GM12878 (cell line): ENCODE data around the gene SLC3A2. TPM values are rescaled to one million over a fixed set of nuclear protein-coding genes. Genes with fewer than 3 reads are reported as not detected.

Source experiments
- ATAC-seq: fragments of 200-7000 bp; cut with Tn5 transposase; 3 replicates; pipeline ENCODE4 v1.9.1; 2020; ENCODE audit warnings: mild to moderate bottlenecking, moderate library complexity
- BruUV-seq: library from RNA; stranded (reverse); fragments of 400-500 nt; replicated peaks from 2 replicates; lab custom pipeline; 2021; lab: Mats Ljungman, UMichigan
- CTCF ChIA-PET: fragments of 300-600 bp; sonication (Branson Sonifier 250); formaldehyde crosslinking; extraction: SDS; loops from one replicate; lab custom pipeline; 2021; ENCODE audit warnings: inconsistent platforms; lab: Yijun Ruan, JAX
- POLR2A ChIA-PET: fragments of 350-600 bp; formaldehyde crosslinking; extraction: SDS; loops from one replicate; lab custom pipeline; 2021; ENCODE audit warnings: inconsistent platforms; lab: Charles Lee
- RAD21 ChIA-PET: fragments of 300-600 bp; sonication (Branson Sonifier 250); formaldehyde crosslinking; loops from one replicate; lab custom pipeline; 2023; ENCODE audit warnings: antibody characterized with exemption; ENCODE audit not compliant: unreplicated experiment; lab: Charles Lee
- SMC1A ChIA-PET: fragments of 300-600 bp; sonication (Branson Sonifier 250); formaldehyde crosslinking; loops from one replicate; lab custom pipeline; 2023; ENCODE audit not compliant: unreplicated experiment, uncharacterized antibody; lab: Charles Lee
- DNase-seq: peaks from one replicate; pipeline ENCODE4 v3.0.0-alpha.2; 2011; ENCODE audit warnings: low read depth, low spot score
- FAIRE-seq: peaks from 3 replicates; lab custom pipeline; 2011; peaks lifted over from hg19 to GRCh38; lab: Jason Lieb, UNC
- H2AFZ ChIP-seq: 2 replicates; pipeline ENCODE4 v1.6.0; 2011; ENCODE audit warnings: low read depth, low read length, control low read depth; ENCODE audit not compliant: control insufficient read depth
- H3K27ac ChIP-seq: 2 replicates; pipeline ENCODE4 v1.5.1; 2011; ENCODE audit warnings: control low read depth; ENCODE audit not compliant: control insufficient read depth, insufficient read depth
- H3K27me3 ChIP-seq, 2 experiments: replicated peaks in 1 of 2; 2 replicates each; pipeline versions ENCODE4 v1.6.0 to v1.6.1; 2011; ENCODE audit warnings: low read length in 1 of 2; ENCODE audit not compliant: control insufficient read depth in 2 of 2, insufficient read depth in 2 of 2
- H3K36me3 ChIP-seq, 2 experiments: 2 replicates each; pipeline ENCODE4 v1.5.1; 2011; ENCODE audit warnings: low read length in 1 of 2; ENCODE audit not compliant: control insufficient read depth in 2 of 2, insufficient read depth in 2 of 2
- H3K4me1 ChIP-seq: 2 replicates; pipeline ENCODE4 v1.6.1; 2011; ENCODE audit warnings: mild to moderate bottlenecking, low read length, moderate library complexity, mixed read lengths; ENCODE audit not compliant: control insufficient read depth, insufficient read depth
- H3K4me2 ChIP-seq: 2 replicates; pipeline ENCODE4 v1.6.0; 2011; ENCODE audit warnings: control low read depth; ENCODE audit not compliant: control insufficient read depth, insufficient read depth
- H3K4me3 ChIP-seq: fragments of 200-600 bp; sonication (generic); 2 replicates; pipeline ENCODE4 v1.5.1; 2016
- H3K79me2 ChIP-seq: 2 replicates; pipeline ENCODE4 v1.6.0; 2011; ENCODE audit warnings: low read length; ENCODE audit not compliant: control insufficient read depth, insufficient read depth
- H3K9ac ChIP-seq: 2 replicates; pipeline ENCODE4 v1.8.0; 2011; ENCODE audit warnings: low read length, control low read depth, mixed read lengths; ENCODE audit not compliant: control insufficient read depth, insufficient read depth
- H3K9me3 ChIP-seq: replicated peaks from 3 replicates; pipeline ENCODE4 v1.5.1; 2011; ENCODE audit warnings: mild to moderate bottlenecking, low read length; ENCODE audit not compliant: control insufficient read depth, insufficient read depth
- H4K20me1 ChIP-seq: 2 replicates; pipeline ENCODE4 v1.6.0; 2011; ENCODE audit not compliant: control insufficient read depth, insufficient read depth
- BRCA1 ChIP-seq: IDR thresholded peaks from 2 replicates; pipeline ENCODE4 v1.6.1; 2011; ENCODE audit warnings: low read depth, low read length, improper control_type of control experiment
- IRF3 ChIP-seq: fragments of 450-650 bp; IDR thresholded peaks from 2 replicates; pipeline ENCODE4 v1.6.1; 2014; ENCODE audit warnings: mild to moderate bottlenecking
- KDM1A ChIP-seq: fragments of 200-600 bp; sonication (generic); IDR thresholded peaks from 2 replicates; pipeline ENCODE4 v1.6.1; 2016; ENCODE audit warnings: borderline replicate concordance
- LARP7 ChIP-seq: fragments of 450-650 bp; IDR thresholded peaks from 2 replicates; pipeline ENCODE4 v1.6.1; 2017; ENCODE audit warnings: mild to moderate bottlenecking
- MYC ChIP-seq: IDR thresholded peaks from 2 replicates; pipeline ENCODE4 v1.6.1; 2011; ENCODE audit warnings: mild to moderate bottlenecking, low read length, moderate library complexity, inconsistent platforms; ENCODE audit not compliant: insufficient read depth, insufficient replicate concordance, insufficient read length, severe bottlenecking
- POLR2AphosphoS2 ChIP-seq: IDR thresholded peaks from 2 replicates; pipeline ENCODE4 v1.6.1; 2011; ENCODE audit warnings: low read depth, mild to moderate bottlenecking, low read length, improper control_type of control experiment, moderate library complexity
- POLR2AphosphoS5 ChIP-seq: IDR thresholded peaks from 2 replicates; pipeline ENCODE4 v1.6.1; 2011; ENCODE audit warnings: mild to moderate bottlenecking, low read length, inconsistent platforms
- RAD51 ChIP-seq: fragments of 450-650 bp; IDR thresholded peaks from 2 replicates; pipeline ENCODE4 v1.6.1; 2016; ENCODE audit warnings: moderate library complexity, mild to moderate bottlenecking, inconsistent platforms
- ZBED1 ChIP-seq: IDR thresholded peaks from 2 replicates; pipeline ENCODE4 v1.6.1; 2016; ENCODE audit warnings: borderline replicate concordance
- WGBS: methylation state at CpG from one replicate; pipeline ENCODE4 v1.1.6; 2016; ENCODE audit warnings: low lambda C conversion rate; ENCODE audit not compliant: insufficient replicate concordance, insufficient coverage; ENCODE audit errors: missing lambda C conversion rate; 5-methylcytosine and 5-hydroxymethylcytosine counted together
- in situ Hi-C: fragments of 300-500 bp; cut with MboI; formaldehyde crosslinking; loops from 9 replicates; pipeline ENCODE4 v1.14.3; 2018; ENCODE audit warnings: mixed read lengths
- intact Hi-C: fragments of 100-400 bp; cut with micrococcal nuclease; formaldehyde crosslinking; loops from one replicate; pipeline ENCODE4 v1.14.2; 2022; ENCODE audit not compliant: unreplicated experiment
- polyA plus RNA-seq, 11 experiments: library from polyadenylated mRNA; depleted of rRNA in 4 of 11; unstranded in 6 of 11; stranded (reverse) in 5 of 11; fragments of >200 nt; fragmentation: Nextera tagmentation in 4 of 11; fragmentation: Illumina TruSeq in 1 of 11; extraction: Ambion mirVana in 4 of 11; extraction: Trizol in 1 of 11; gene quantifications; 1 replicate in 1 of 11; 2 replicates in 10 of 11; pipeline versions ENCODE4 v1.2.1 to v1.2.3, GENCODE V29; 2011 to 2016; ENCODE audit warnings: inconsistent platforms in 2 of 11, missing spikeins in 2 of 11, low read depth in 1 of 11
- total RNA-seq, 4 experiments: library from RNA; depleted of rRNA in 3 of 4; stranded (reverse); fragments of >200 nt in 3 of 4; fragmentation: Illumina TruSeq in 1 of 4; extraction: Trizol in 1 of 4; gene quantifications; 2 replicates each; pipeline versions ENCODE4 v1.2.1 to v1.2.3, GENCODE V29; 2013 to 2021
- TF ChIP-seq, protein P1 (sequence below): fragments of 450-650 bp; IDR thresholded peaks from 2 replicates; pipeline ENCODE4 v1.6.1; 2017; ENCODE audit warnings: mild to moderate bottlenecking, moderate library complexity
- TF ChIP-seq, protein P2 (sequence below): IDR thresholded peaks from 2 replicates; pipeline ENCODE4 v1.6.1; 2011; ENCODE audit warnings: mild to moderate bottlenecking, low read depth, low read length, moderate library complexity; ENCODE audit not compliant: insufficient replicate concordance

Gene SLC3A2
- total and polyA plus RNA-seq, 10 of the 15 experiments (the other 5 are each of a cell fraction or from before 2014, with no cell fraction given), result 6.9 to 158 (median 106) TPM

DNA sequence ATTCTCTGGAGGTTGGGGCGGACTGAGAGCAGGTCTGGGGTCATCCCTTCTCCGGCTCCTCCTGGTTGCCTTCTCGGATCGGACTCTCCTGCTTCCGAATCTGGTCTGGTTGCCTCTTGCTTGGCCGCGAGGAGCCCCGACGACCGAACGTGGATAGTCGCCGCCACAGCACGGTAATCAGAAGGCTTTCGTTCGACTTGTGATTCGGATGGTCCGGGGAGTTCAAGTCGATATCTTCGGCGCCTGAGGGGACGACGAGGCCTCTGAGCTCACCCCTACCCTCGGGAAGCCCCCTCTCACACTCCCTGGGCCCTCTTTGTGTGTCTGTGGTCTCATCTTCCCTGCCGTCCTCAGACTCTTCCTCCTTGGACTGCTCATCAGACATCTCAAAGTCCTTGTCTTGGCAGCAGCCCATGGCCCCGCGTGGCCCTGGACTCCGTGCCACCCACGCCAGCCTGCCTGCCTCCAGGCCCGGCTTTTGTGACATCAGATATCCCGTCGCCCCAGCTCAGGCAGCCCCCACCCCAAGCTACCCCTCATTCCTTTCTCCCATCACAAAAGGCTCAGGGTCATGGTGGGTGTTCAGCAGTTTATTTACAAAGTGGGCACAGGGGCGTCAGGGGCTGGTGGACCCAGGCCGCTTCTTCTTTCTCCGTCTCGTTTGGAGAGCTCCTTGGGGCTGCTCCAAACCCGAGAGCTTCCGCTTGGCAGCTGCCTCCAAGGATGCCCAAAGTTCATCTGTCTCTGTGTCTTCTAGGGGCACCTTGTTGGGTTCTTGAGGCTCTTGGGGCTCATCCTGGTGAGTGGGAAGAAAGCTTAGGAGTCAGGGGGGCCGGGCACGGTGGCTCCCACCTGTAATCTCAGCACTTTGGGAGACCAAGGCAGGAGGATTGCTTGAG, 48.1 kb upstream of the SLC3A2 start, which contains the start of gene TEX54:
TSS of gene TEX54 (minus strand) at position 506 of the 899 bp plus-strand sequence.
- peaks cover 8% of the 10 kb centered on the region for H3K4me1 ChIP-seq
- peak within 1 kb of the TSS; percentile 99 for H3K4me3 ChIP-seq
- peaks cover 15 to 18% of the 10 kb centered on the region in 2 experiments for H3K36me3 ChIP-seq
- peak within 1 kb of the TSS; percentile 92 for H3K4me2 ChIP-seq
- H3K9me3 ChIP-seq, result no peaks in the 10 kb centered on the region
- peak; percentile 18 for ATAC-seq
- H4K20me1 ChIP-seq, result no peaks in the 10 kb centered on the region
- CTCF ChIA-PET, result interaction anchor here (0.7 to 3.3 kb wide), 5 partner anchors 25 to 49 kb away, joined by 3 to 31 read pairs (median 3); partner anchors contain the start of gene TMEM179B
- no peak for DNase-seq
- intact Hi-C loops, result loop anchor here (10.0 kb wide), 1 partner anchor 238 kb away; the partner anchor contains the start of gene TUT1
- no peak for FAIRE-seq
- RAD21 ChIA-PET, result interaction anchor here (0.7 to 2.1 kb wide), 13 partner anchors 8 to 104 kb away, joined by 3 to 12 read pairs (median 4); partner anchors contain the start of genes NXF1, TMEM179B, TMEM223 and TTC9C
- in situ Hi-C loops, result no loop called here
- SMC1A ChIA-PET, result interaction anchor here (0.7 to 1.9 kb wide), 6 partner anchors 8 to 78 kb away, joined by 3 to 7 read pairs (median 4); partner anchors contain the start of gene ZBTB3
- POLR2A ChIA-PET, result interaction anchor here (0.6 to 2.9 kb wide), 22 partner anchors 8 to 838 kb away, joined by 3 to 50 read pairs (median 5); partner anchors contain the start of genes C11orf98, CSKMT, NXF1 and POLR2G
- peak within 1 kb of the TSS; percentile 51 for H2AFZ ChIP-seq
- H3K79me2 ChIP-seq, result peaks cover 32% of the 10 kb centered on the region
- peak within 1 kb of the TSS; percentile 53 for H3K9ac ChIP-seq
- 22% methylated on average over 40 of the region's 40 CpGs for WGBS
- BruUV-seq, result TSS peak; percentile 95
- peak; percentile 50; the same call in 1 of the 2 replicates for TF ChIP-seq POLR2AphosphoS2
- no peak for TF ChIP-seq BRCA1
- no peak for TF ChIP-seq KDM1A
- TF ChIP-seq, protein P1, sequence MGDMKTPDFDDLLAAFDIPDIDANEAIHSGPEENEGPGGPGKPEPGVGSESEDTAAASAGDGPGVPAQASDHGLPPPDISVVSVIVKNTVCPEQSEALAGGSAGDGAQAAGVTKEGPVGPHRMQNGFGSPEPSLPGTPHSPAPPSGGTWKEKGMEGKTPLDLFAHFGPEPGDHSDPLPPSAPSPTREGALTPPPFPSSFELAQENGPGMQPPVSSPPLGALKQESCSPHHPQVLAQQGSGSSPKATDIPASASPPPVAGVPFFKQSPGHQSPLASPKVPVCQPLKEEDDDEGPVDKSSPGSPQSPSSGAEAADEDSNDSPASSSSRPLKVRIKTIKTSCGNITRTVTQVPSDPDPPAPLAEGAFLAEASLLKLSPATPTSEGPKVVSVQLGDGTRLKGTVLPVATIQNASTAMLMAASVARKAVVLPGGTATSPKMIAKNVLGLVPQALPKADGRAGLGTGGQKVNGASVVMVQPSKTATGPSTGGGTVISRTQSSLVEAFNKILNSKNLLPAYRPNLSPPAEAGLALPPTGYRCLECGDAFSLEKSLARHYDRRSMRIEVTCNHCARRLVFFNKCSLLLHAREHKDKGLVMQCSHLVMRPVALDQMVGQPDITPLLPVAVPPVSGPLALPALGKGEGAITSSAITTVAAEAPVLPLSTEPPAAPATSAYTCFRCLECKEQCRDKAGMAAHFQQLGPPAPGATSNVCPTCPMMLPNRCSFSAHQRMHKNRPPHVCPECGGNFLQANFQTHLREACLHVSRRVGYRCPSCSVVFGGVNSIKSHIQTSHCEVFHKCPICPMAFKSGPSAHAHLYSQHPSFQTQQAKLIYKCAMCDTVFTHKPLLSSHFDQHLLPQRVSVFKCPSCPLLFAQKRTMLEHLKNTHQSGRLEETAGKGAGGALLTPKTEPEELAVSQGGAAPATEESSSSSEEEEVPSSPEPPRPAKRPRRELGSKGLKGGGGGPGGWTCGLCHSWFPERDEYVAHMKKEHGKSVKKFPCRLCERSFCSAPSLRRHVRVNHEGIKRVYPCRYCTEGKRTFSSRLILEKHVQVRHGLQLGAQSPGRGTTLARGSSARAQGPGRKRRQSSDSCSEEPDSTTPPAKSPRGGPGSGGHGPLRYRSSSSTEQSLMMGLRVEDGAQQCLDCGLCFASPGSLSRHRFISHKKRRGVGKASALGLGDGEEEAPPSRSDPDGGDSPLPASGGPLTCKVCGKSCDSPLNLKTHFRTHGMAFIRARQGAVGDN, result 0 out of 2 replicates have a peak, but pooled peaks have one; percentile 22
- peak; percentile 33; the same call in 1 of the 2 replicates for TF ChIP-seq LARP7
- TF ChIP-seq ZBED1, result peak; percentile 49; the same call in 1 of the 2 replicates
- peak; percentile 3; the same call in 1 of the 2 replicates for TF ChIP-seq POLR2AphosphoS5
- TF ChIP-seq, protein P2, sequence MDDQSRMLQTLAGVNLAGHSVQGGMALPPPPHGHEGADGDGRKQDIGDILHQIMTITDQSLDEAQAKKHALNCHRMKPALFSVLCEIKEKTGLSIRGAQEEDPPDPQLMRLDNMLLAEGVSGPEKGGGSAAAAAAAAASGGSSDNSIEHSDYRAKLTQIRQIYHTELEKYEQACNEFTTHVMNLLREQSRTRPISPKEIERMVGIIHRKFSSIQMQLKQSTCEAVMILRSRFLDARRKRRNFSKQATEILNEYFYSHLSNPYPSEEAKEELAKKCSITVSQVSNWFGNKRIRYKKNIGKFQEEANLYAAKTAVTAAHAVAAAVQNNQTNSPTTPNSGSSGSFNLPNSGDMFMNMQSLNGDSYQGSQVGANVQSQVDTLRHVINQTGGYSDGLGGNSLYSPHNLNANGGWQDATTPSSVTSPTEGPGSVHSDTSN, result no peak
- TF ChIP-seq RAD51, result 0 out of 2 replicates have a peak, but pooled peaks have one; percentile 1
- TF ChIP-seq MYC, result peak; percentile 1
- no peak for TF ChIP-seq IRF3
- H3K27me3 ChIP-seq, result no peaks in the 10 kb centered on the region
- peak within 1 kb of the TSS; percentile 84 for H3K27ac ChIP-seq
